GM19099 (cell line): ENCODE measurements around the gene WRNIP1.

Source experiments
- POLR2A ChIP-seq: IDR thresholded peaks from 3 replicates; pipeline ENCODE4 v1.6.1; 2011; ENCODE audit warnings: low read depth; ENCODE audit not compliant: insufficient read length; ENCODE audit errors: extremely low read depth

Gene WRNIP1

GRCh38 chr6:2765166-2765895, at the start of gene WRNIP1:
Gene WRNIP1, plus strand, starts transcription at chr6:2765393. Its CDS starts 230 bp downstream, at chr6:2765623.
- peak; percentile 54 for TF ChIP-seq POLR2A

- no peak for TF ChIP-seq POLR2A
Observed at GRCh38 chr6:2715737-2716136, 49.5 kb upstream of the WRNIP1 start.

- no peak for TF ChIP-seq POLR2A
Observed at GRCh38 chr6:2716936-2717700, 48.1 kb upstream of the WRNIP1 start.

- no peak for TF ChIP-seq POLR2A
Observed at GRCh38 chr6:2718334-2719092, 46.7 kb upstream of the WRNIP1 start.

GRCh38 chr6:2719093-2719455, 46.1 kb upstream of the WRNIP1 start:
- no peak for TF ChIP-seq POLR2A

- TF ChIP-seq POLR2A, result no peak
Observed at GRCh38 chr6:2721219-2721618, 44.0 kb upstream of the WRNIP1 start.

- TF ChIP-seq POLR2A, result no peak
Observed at GRCh38 chr6:2725364-2725988, 39.7 kb upstream of the WRNIP1 start.

- no peak for TF ChIP-seq POLR2A
Observed at GRCh38 chr6:2725999-2726567, 39.1 kb upstream of the WRNIP1 start.

- no peak for TF ChIP-seq POLR2A
Observed at GRCh38 chr6:2729921-2730320, 35.3 kb upstream of the WRNIP1 start.

- TF ChIP-seq POLR2A, result no peak
Observed at GRCh38 chr6:2730353-2731107, 34.7 kb upstream of the WRNIP1 start.

- no peak for TF ChIP-seq POLR2A
Observed at GRCh38 chr6:2731281-2731909, 33.8 kb upstream of the WRNIP1 start.

GRCh38 chr6:2732503-2733089, 32.6 kb upstream of the WRNIP1 start:
- TF ChIP-seq POLR2A, result no peak

GRCh38 chr6:2733324-2733723, 31.9 kb upstream of the WRNIP1 start:
- TF ChIP-seq POLR2A, result no peak

GRCh38 chr6:2733736-2734480, 31.3 kb upstream of the WRNIP1 start:
- TF ChIP-seq POLR2A, result no peak
